CD4-positive, alpha-beta memory T cell (primary cell): ENCODE data around the gene KCNJ18. TPM values are rescaled to one million over a fixed set of nuclear protein-coding genes. Genes with fewer than 3 reads are reported as not detected.
A peak's percentile ranks its signal among the peaks of the same experiment; 100 is the strongest.
"Not testable (repeated sequence)": the region's sequence is repeated elsewhere in the genome, so short reads cannot be mapped to it uniquely, and the experiment has no call there.

Experiments
- CTCF ChIA-PET: fragments of 350-600 bp; sonication (Branson Sonifier 250); formaldehyde crosslinking; loops from one replicate; lab custom pipeline; 2021; ENCODE audit warnings: inconsistent platforms; ENCODE audit not compliant: partially characterized antibody; lab: Charles Lee
- POLR2A ChIA-PET: fragments of 350-600 bp; sonication (Branson Sonifier 250); formaldehyde crosslinking; loops from one replicate; lab custom pipeline; 2021; ENCODE audit not compliant: partially characterized antibody; lab: Charles Lee
- DNase-seq, 5 donors: peaks; one replicate each; pipeline versions ENCODE4 v3.0.0 to v3.0.0-alpha.2; 2020 to 2022; ENCODE audit warnings: mixed read lengths in 1 of 5
- H3K27ac ChIP-seq: one replicate; pipeline ENCODE4 v1.7.0; 2013; ENCODE audit warnings: low read depth, low read length
- H3K27me3 ChIP-seq: 2 replicates; pipeline ENCODE4 v1.7.0; 2013; ENCODE audit warnings: mild to moderate bottlenecking, low read length, moderate library complexity; ENCODE audit not compliant: insufficient read depth
- H3K36me3 ChIP-seq: 2 replicates; pipeline ENCODE4 v1.7.0; 2013; ENCODE audit warnings: mild to moderate bottlenecking, low read length, moderate library complexity; ENCODE audit not compliant: insufficient read depth
- H3K4me1 ChIP-seq: 2 replicates; pipeline ENCODE4 v1.7.0; 2013; ENCODE audit warnings: mild to moderate bottlenecking, low read length, moderate library complexity; ENCODE audit not compliant: insufficient read depth
- H3K4me3 ChIP-seq, 2 donors: one replicate each; pipeline ENCODE4 v1.7.0; 2013; ENCODE audit warnings: low read length in 2 of 2, mild to moderate bottlenecking in 1 of 2
- H3K9me3 ChIP-seq, 2 donors: one replicate each; pipeline ENCODE4 v1.7.0; 2013; ENCODE audit warnings: low read length in 2 of 2, control low read depth in 1 of 2; ENCODE audit not compliant: control insufficient read depth in 1 of 2
- H3K27ac Mint-ChIP-seq, 7 donors: one replicate each; pipeline ENCODE4 v1.8.0; 2020 to 2021; ENCODE audit warnings: mixed read lengths in 7 of 7, mild to moderate bottlenecking in 6 of 7, inconsistent platforms in 3 of 7, moderate library complexity in 3 of 7
- H3K27me3 Mint-ChIP-seq, 2 donors: one replicate each; pipeline ENCODE4 v1.8.0; 2020 to 2021; ENCODE audit warnings: mixed read lengths in 2 of 2
- H3K36me3 Mint-ChIP-seq, 2 donors: one replicate each; pipeline ENCODE4 v1.8.0; 2020 to 2021; ENCODE audit warnings: mixed read lengths in 2 of 2, inconsistent platforms in 1 of 2, mild to moderate bottlenecking in 1 of 2
- H3K4me1 Mint-ChIP-seq, 4 donors: one replicate each; pipeline ENCODE4 v1.8.0; 2020 to 2021; ENCODE audit warnings: mixed read lengths in 4 of 4, mild to moderate bottlenecking in 1 of 4
- H3K4me3 Mint-ChIP-seq, 8 donors: one replicate each; pipeline ENCODE4 v1.8.0; 2020 to 2021; ENCODE audit warnings: mixed read lengths in 8 of 8, mild to moderate bottlenecking in 7 of 8, moderate library complexity in 6 of 8, inconsistent platforms in 3 of 8
- H3K9me3 Mint-ChIP-seq, 8 donors: one replicate each; pipeline ENCODE4 v1.8.0; 2020 to 2021; ENCODE audit warnings: mixed read lengths in 8 of 8, mild to moderate bottlenecking in 5 of 8, inconsistent platforms in 3 of 8, moderate library complexity in 1 of 8
- intact Hi-C: fragments of 100-400 bp; cut with micrococcal nuclease; formaldehyde crosslinking; loops from one replicate; pipeline ENCODE4 v1.15.1; 2023
- polyA plus RNA-seq, 2 donors: library from polyadenylated mRNA; unstranded; fragments of 300-500 nt; fragmentation: Illumina TruSeq; gene quantifications; one replicate each; pipeline ENCODE4 v1.2.3, GENCODE V29; 2021
- total RNA-seq, 2 experiments: library from RNA; stranded (reverse); gene quantifications; one replicate each; pipeline ENCODE4 v1.2.3, GENCODE V29; 2021

The KCNJ18 gene
- total and polyA plus RNA-seq, 4 experiments from 2014 or later: not detected

DNA sequence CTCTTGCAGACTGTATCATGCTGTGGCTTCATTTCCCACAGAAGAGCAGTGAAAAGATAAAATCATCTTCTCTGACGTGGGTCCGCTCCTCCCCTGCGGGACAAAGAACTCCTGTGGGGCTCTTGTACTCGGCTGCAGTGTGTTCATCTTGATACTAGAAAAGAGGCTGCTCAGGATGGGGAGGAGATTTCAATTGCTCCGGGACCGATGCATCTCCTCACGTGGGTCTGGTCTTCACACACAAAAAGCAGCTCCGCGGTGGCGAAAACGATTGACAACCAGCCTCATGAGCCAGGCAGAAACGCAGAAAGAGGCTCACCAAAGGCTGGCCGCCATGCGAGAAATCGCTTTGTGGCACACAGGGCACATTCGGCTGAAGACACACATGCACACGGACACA, 14.4 kb upstream of the KCNJ18 start:
- peaks cover 0 to 41% (median 16%) of the 10 kb centered on the region in 8 donors for H3K9me3 Mint-ChIP-seq
- H3K4me1 Mint-ChIP-seq: no peaks in the 10 kb centered on the region

GRCh38 chr17:21678393-21679081, 13.8 kb upstream of the KCNJ18 start:
- no peaks in the 10 kb centered on the region for H3K36me3 ChIP-seq
- no peaks in the 10 kb centered on the region for H3K27me3 ChIP-seq
- CTCF ChIA-PET: no interaction called here
- Mint-ChIP-seq H3K27me3 (no peaks in the 10 kb centered on the region), H3K27ac (no peak overlapping the region), H3K4me3 (no peak overlapping the region), H3K9me3 (peaks cover 0 to 35% (median 14%) of the 10 kb centered on the region in 8 donors), H3K4me1 (no peaks in the 10 kb centered on the region), H3K36me3 (no peaks in the 10 kb centered on the region)
- H3K27ac ChIP-seq: no peak overlapping the region
- H3K9me3 ChIP-seq: no peaks in the 10 kb centered on the region
- intact Hi-C loops: no loop called here
- H3K4me3 ChIP-seq: no peak overlapping the region
- no peak for DNase-seq
- POLR2A ChIA-PET: no interaction called here
- H3K4me1 ChIP-seq: no peaks in the 10 kb centered on the region

More for the DNA sequence above, 14.4 kb upstream of the KCNJ18 start:
- H3K36me3 Mint-ChIP-seq: no peaks in the 10 kb centered on the region
- Histone ChIP-seq H3K36me3 (no peaks in the 10 kb centered on the region), H3K4me1 (no peaks in the 10 kb centered on the region), H3K4me3 (no peak overlapping the region), H3K9me3 (no peaks in the 10 kb centered on the region), H3K27me3 (no peaks in the 10 kb centered on the region), H3K27ac (no peak overlapping the region)
- no peak overlapping the region for H3K27ac Mint-ChIP-seq
- no peak overlapping the region for H3K4me3 Mint-ChIP-seq
- CTCF ChIA-PET: no interaction called here
- no peaks in the 10 kb centered on the region for H3K27me3 Mint-ChIP-seq
- intact Hi-C loops: no loop called here
- peak in 1 of 5 donors; percentile 29 for DNase-seq
- POLR2A ChIA-PET: no interaction called here

DNA sequence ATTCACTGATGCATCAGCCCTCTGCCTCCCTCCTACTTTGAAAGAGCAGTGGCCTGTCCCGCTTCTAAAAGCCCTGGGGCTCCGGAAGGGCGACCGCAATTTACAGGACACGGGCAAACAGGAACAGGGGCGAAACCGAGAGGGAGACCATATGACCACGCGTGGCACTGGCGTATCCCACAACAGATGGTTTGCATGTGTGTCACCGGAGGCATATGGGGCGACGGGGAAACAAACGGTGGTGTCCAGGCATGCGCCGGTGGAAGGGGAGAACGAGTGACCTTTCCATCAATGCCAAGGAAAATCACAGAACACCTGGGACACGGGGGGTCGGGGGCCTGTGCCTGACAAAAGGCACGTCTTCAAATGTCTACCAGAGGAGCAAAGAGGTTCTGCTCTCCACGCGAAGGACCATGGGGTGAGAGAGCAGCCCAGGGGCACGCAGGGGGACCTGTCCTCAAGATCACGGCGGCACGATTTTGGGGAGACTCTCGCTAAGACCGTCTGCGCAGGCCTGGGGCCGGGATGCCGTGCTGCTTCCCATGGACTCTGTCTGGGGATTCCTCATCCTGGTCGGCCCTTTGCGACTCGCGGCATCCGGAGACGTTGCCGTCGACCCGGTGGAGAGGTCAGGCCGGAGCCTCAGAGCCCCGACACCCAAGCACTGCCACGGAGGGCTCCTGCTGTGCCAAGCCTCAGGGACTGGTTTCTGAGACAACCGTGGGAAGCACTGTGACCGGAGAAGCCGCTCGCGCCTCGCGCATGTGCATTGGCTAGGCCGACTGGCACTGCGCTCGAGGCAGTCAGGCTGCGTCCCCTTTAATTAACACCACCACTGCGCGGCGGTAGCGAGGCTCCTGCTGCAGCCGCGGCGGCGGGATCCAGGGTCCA, 12.8 kb upstream of the KCNJ18 start:
- ChIA-PET CTCF (no interaction called here), POLR2A (no interaction called here)
- Mint-ChIP-seq H3K36me3 (no peaks in the 10 kb centered on the region), H3K27ac (no peak overlapping the region), H3K4me1 (no peaks in the 10 kb centered on the region), H3K9me3 (peaks cover 0 to 32% (median 14%) of the 10 kb centered on the region in 8 donors), H3K4me3 (no peak overlapping the region), H3K27me3 (no peaks in the 10 kb centered on the region)
- H3K36me3 ChIP-seq: no peaks in the 10 kb centered on the region
- no peaks in the 10 kb centered on the region for H3K4me1 ChIP-seq
- no peaks in the 10 kb centered on the region for H3K27me3 ChIP-seq
- no peaks in the 10 kb centered on the region for H3K9me3 ChIP-seq
- H3K4me3 ChIP-seq: no peak overlapping the region
- intact Hi-C loops: no loop called here
- no peak for DNase-seq
- H3K27ac ChIP-seq: no peak overlapping the region

DNA sequence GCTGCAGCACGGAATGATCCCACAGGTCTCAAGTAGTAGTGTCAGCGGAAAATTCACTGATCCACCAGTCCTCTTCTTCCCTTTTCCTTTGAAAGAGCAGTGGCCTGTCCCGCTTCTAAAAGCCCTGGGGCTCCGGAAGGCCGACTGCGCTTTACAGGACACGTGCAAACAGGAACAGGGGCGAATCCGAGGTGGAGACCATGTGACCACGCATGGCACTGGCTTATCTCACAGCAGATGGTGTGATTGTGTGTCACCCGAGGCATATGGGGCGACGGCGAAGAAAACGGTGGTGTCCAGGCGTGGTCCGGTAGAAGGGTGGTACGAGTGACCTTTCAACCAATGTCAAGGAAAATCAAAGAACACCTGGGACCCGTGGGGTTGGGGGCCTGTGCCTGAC, 12.0 kb upstream of the KCNJ18 start:
- Mint-ChIP-seq H3K4me3 (no peak overlapping the region), H3K9me3 (peaks cover 0 to 26% (median 13%) of the 10 kb centered on the region in 8 donors), H3K4me1 (no peaks in the 10 kb centered on the region), H3K27me3 (no peaks in the 10 kb centered on the region), H3K27ac (no peak overlapping the region), H3K36me3 (no peaks in the 10 kb centered on the region)
- no peaks in the 10 kb centered on the region for H3K4me1 ChIP-seq
- intact Hi-C loops: no loop called here
- no peak overlapping the region for H3K4me3 ChIP-seq
- no peaks in the 10 kb centered on the region for H3K36me3 ChIP-seq
- no peak for DNase-seq
- H3K27me3 ChIP-seq: no peaks in the 10 kb centered on the region
- ChIA-PET POLR2A (no interaction called here), CTCF (no interaction called here)
- no peak overlapping the region for H3K27ac ChIP-seq
- H3K9me3 ChIP-seq: no peaks in the 10 kb centered on the region

DNA sequence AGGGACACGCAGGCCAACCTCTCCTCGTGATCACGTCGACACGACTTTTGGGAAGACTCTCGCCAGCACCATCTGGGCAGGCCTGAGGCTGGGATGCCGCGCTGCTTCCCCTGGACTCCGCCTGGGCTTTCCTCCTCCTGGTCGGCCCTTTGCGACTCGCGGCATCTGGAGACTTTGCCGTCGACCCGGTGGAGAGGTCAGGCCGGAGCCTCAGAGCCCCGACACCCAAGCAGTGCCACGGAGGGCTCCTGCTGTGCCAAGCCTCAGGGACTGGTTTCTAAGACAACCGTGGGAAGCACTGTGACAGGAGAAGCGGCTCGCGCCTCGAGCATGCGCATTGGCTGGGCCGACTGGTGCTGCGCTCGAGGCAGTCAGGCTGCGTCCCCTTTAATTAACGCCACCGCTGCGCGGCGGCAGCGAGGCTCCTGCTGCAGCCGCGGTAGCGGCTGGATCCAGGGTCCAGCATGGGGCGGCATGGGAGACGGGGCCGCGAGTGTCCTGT, 11.4 kb upstream of the KCNJ18 start:
- CTCF ChIA-PET, H3K4me3 Mint-ChIP-seq, H3K36me3 Mint-ChIP-seq, H3K9me3 ChIP-seq, H3K27me3 ChIP-seq, POLR2A ChIA-PET, H3K36me3 ChIP-seq, H3K4me1 Mint-ChIP-seq, H3K4me3 ChIP-seq, H3K27ac Mint-ChIP-seq, DNase-seq, H3K27ac ChIP-seq, H3K27me3 Mint-ChIP-seq, H3K4me1 ChIP-seq, intact Hi-C loops: not testable (repeated sequence)
- peaks cover 0 to 26% (median 10%) of the 10 kb centered on the region in 8 donors for H3K9me3 Mint-ChIP-seq

DNA sequence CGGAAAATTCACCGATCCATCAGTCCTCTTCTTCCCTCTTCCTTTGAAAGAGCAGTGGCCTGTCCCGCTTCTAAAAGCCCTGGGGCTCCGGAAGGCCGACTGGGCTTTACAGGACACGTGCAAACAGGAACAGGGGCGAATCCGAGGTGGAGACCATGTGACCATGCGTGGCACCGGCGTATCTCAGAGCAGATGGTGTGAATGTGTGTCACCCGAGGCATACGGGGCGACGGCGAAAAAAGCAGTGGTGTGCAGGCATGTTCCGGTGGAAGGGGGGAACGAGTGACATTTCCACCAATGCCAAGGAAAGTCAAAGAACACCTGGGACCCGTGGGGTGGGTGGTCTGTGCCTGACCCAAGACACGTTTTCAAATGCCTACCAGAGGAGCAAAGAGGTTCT, 10.7 kb upstream of the KCNJ18 start:
- H3K27ac Mint-ChIP-seq, CTCF ChIA-PET: not testable (repeated sequence)

GRCh38 chr17:21682130-21682529, 10.2 kb upstream of the KCNJ18 start:
- H3K4me1 Mint-ChIP-seq, DNase-seq, H3K9me3 ChIP-seq, H3K4me1 ChIP-seq, H3K27me3 Mint-ChIP-seq, H3K27ac ChIP-seq, H3K4me3 ChIP-seq, H3K36me3 Mint-ChIP-seq, H3K27ac Mint-ChIP-seq, H3K4me3 Mint-ChIP-seq, intact Hi-C loops, POLR2A ChIA-PET, CTCF ChIA-PET, H3K36me3 ChIP-seq, H3K27me3 ChIP-seq: not testable (repeated sequence)
- H3K9me3 Mint-ChIP-seq: peaks cover 0 to 21% (median 9%) of the 10 kb centered on the region in 8 donors

More for the DNA sequence above, 10.7 kb upstream of the KCNJ18 start:
- H3K36me3 ChIP-seq, H3K27me3 Mint-ChIP-seq, H3K27me3 ChIP-seq, H3K4me3 ChIP-seq, POLR2A ChIA-PET, intact Hi-C loops, H3K4me1 ChIP-seq, H3K27ac ChIP-seq, H3K36me3 Mint-ChIP-seq, H3K9me3 ChIP-seq, H3K4me3 Mint-ChIP-seq, H3K4me1 Mint-ChIP-seq, DNase-seq: not testable (repeated sequence)
- peaks cover 0 to 25% (median 9%) of the 10 kb centered on the region in 8 donors for H3K9me3 Mint-ChIP-seq
